AG04450 (cell line): ENCODE results near the gene CDH4. TPM values are rescaled to one million over a fixed set of nuclear protein-coding genes. Genes with fewer than 3 reads are reported as not detected.

Experiments used
- CTCF ChIA-PET: fragments of 300-600, 350-600 bp; formaldehyde crosslinking; extraction: SDS; loops from one replicate; lab custom pipeline; 2022; ENCODE audit warnings: antibody characterized with exemption, inconsistent platforms; lab: Charles Lee
- POLR2A ChIA-PET: fragments of 350-600 bp; formaldehyde crosslinking; extraction: SDS; loops from one replicate; lab custom pipeline; 2021; ENCODE audit warnings: antibody characterized with exemption, inconsistent platforms; lab: Yijun Ruan, JAX
- DNase-seq: peaks from one replicate; pipeline ENCODE4 v3.0.0-alpha.2; 2011; ENCODE audit warnings: low read depth, low spot score
- H3K27ac ChIP-seq: one replicate; pipeline ENCODE4 v1.5.1; 2012; ENCODE audit warnings: low read depth, low read length, control low read depth
- H3K27me3 ChIP-seq: one replicate; pipeline ENCODE4 v1.6.0; 2012; ENCODE audit warnings: low read length; ENCODE audit not compliant: control insufficient read depth, insufficient read depth
- H3K4me3 ChIP-seq: 2 replicates; pipeline ENCODE4 v1.5.1; 2011; ENCODE audit warnings: mild to moderate bottlenecking, low read depth, low read length, control low read depth
- H3K9me3 ChIP-seq: 2 replicates; pipeline ENCODE4 v1.5.1; 2012; ENCODE audit warnings: low read length; ENCODE audit not compliant: control insufficient read depth, insufficient read depth
- CTCF ChIP-seq: IDR thresholded peaks from 2 replicates; pipeline ENCODE4 v1.5.1; 2011; ENCODE audit warnings: low read depth, low read length, control low read depth, inconsistent platforms
- polyA plus RNA-seq: library from polyadenylated mRNA; depleted of rRNA; stranded (reverse); fragments of >200 nt; gene quantifications from 2 replicates; pipeline ENCODE4 v1.2.3, GENCODE V29; 2011

The CDH4 gene
- polyA plus RNA-seq, 1 experiment, result 1.6 TPM

DNA sequence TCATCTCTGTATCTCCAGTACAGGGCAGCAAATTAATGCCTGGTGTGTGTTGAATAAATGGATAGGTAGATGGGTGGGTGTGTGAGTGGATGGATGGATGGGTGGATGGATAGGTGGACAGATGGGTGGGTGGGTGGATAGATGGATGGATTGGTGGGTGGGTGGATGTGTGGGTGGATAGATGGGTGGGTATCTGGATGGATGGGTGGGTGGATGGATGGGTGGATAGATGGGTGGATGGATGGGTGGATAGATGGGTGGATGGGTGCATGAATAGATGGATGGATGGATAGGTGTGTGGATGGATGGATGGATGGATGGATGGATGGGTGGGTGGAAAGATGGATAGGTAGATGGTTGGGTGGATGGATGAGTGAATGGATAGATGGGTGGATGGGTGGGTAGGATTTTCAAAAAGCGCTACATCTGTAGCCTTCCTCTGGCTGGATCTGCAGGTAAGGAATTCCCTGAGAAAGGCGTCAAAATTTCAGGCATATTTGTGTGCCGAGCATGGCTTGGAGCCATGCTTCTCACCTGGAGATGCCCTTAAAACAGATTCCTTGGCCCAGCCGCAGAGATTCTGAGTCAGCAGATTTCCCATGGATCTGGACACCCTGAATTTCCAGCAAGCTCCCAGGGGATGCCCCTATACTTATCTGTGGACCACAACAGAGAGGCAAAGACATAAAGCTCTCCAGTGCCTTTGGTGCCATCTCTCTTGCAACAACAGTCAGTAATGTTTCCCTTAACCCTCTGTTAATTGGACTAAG, 177.6 kb downstream of the CDH4 start:
- TF ChIP-seq CTCF, result no peak
- Histone ChIP-seq H3K9me3 (peaks cover 10% of the 10 kb centered on the region; the same call in 1 of the 2 replicates), H3K4me3 (no peak overlapping the region), H3K27ac (no peak overlapping the region), H3K27me3 (no peaks in the 10 kb centered on the region)
- no peak for DNase-seq
- ChIA-PET POLR2A (no interaction called here), CTCF (no interaction called here)

- no peaks in the 10 kb centered on the region for H3K27me3 ChIP-seq
- H3K27ac ChIP-seq, result no peak overlapping the region
- TF ChIP-seq CTCF, result no peak
- CTCF ChIA-PET, result no interaction called here
- POLR2A ChIA-PET, result no interaction called here
- H3K9me3 ChIP-seq, result peaks cover 4% of the 10 kb centered on the region; the same call in 1 of the 2 replicates
- DNase-seq, result no peak
- no peak overlapping the region for H3K4me3 ChIP-seq
Measured at GRCh38 chr20:61430228-61430624, 178.2 kb downstream of the CDH4 start.

- Histone ChIP-seq H3K4me3 (no peak overlapping the region), H3K27me3 (no peaks in the 10 kb centered on the region), H3K9me3 (no peaks in the 10 kb centered on the region; the same call in 1 of the 2 replicates), H3K27ac (no peak overlapping the region)
- ChIA-PET CTCF (no interaction called here), POLR2A (no interaction called here)
- TF ChIP-seq CTCF, result no peak
- no peak for DNase-seq
Measured at GRCh38 chr20:61433176-61433575, 181.1 kb downstream of the CDH4 start.

DNA sequence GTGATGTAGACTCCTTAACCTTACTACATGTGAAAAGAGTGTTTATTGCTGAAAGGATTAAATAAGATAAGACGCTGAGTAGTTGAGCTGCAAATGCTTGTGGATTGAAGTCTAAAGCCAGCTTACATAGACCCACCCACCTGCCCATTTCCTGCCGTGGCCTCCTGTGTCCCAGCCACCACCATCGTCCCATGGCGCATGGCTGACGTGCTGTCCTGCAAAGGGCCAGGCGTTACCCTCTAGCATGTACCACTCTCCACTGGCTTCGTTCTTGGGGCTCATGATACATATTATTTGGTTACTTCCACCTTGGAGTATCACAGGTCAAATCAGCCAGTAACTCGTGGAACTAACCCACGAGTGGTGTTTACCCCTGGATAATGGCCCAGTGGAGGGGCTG, 181.8 kb downstream of the CDH4 start:
- H3K4me3 ChIP-seq, result no peak overlapping the region
- no peak for DNase-seq
- no peak for TF ChIP-seq CTCF
- H3K27me3 ChIP-seq, result no peaks in the 10 kb centered on the region
- no peak overlapping the region for H3K27ac ChIP-seq
- POLR2A ChIA-PET, result no interaction called here
- CTCF ChIA-PET, result no interaction called here
- H3K9me3 ChIP-seq, result no peaks in the 10 kb centered on the region; the same call in 1 of the 2 replicates

DNA sequence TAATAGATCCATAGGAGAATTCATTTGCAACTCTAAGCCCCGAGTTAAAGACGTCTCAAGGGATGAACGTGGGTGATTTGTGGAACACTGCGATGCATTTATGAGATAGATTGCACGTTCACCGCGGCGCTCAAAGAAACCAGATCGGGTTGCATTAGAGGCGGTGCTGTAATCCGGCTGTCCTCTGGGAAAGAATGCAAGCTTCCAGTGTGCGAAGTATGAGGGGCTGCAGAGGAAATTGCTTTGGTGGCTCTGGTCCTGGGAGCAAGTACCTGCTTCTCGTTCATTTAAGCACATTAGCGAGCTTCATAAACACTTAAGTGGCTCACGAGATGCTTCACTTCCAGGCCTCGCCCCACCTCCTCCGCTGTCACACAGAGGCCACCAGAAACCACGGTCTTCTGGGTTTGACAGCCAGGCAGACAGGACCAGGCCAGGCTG, 182.3 kb downstream of the CDH4 start:
- CTCF ChIA-PET, result no interaction called here
- peak overlapping the region; percentile 2 for H3K27ac ChIP-seq
- no peaks in the 10 kb centered on the region for H3K27me3 ChIP-seq
- TF ChIP-seq CTCF, result no peak
- no peaks in the 10 kb centered on the region; the same call in 1 of the 2 replicates for H3K9me3 ChIP-seq
- POLR2A ChIA-PET, result no interaction called here
- no peak for DNase-seq
- no peak overlapping the region for H3K4me3 ChIP-seq
